Heart right ventricle (tissue), 16 donors: ENCODE results near the gene AREL1. TPM values are rescaled to one million over a fixed set of nuclear protein-coding genes. Genes with fewer than 3 reads are reported as not detected.

Experiments
- ATAC-seq, 8 donors: fragments of 200-7000 bp; cut with Tn5 transposase; one replicate each; pipeline ENCODE4 v1.9.1; 2020; ENCODE audit warnings: mild to moderate bottlenecking in 8 of 8, moderate library complexity in 8 of 8, moderate number of reproducible peaks in 1 of 8
- DNase-seq, 2 donors: peaks; one replicate each; pipeline ENCODE4 v3.0.0-alpha.2; 2020
- H3K27ac ChIP-seq, 10 donors: fragments of 200-600 bp; sonication (generic) in 2 of 10; one replicate each; pipeline versions ENCODE4 v1.5.0 to v1.8.0; 2020 to 2022; ENCODE audit warnings: mild to moderate bottlenecking in 3 of 10
- H3K27me3 ChIP-seq, 7 donors: fragments of 200-600 bp; one replicate each; pipeline ENCODE4 v1.8.0; 2021 to 2022; ENCODE audit warnings: mild to moderate bottlenecking in 2 of 7
- H3K36me3 ChIP-seq, 9 donors: fragments of 200-600 bp; sonication (generic) in 1 of 9; one replicate each; pipeline versions ENCODE4 v1.5.0 to v1.8.0; 2020 to 2022; ENCODE audit warnings: mild to moderate bottlenecking in 2 of 9
- H3K4me1 ChIP-seq, 9 donors: fragments of 200-600 bp; sonication (generic) in 1 of 9; one replicate each; pipeline versions ENCODE4 v1.5.0 to v1.8.0; 2020 to 2022; ENCODE audit warnings: mild to moderate bottlenecking in 4 of 9
- H3K4me3 ChIP-seq, 10 donors: fragments of 200-600 bp; sonication (generic) in 2 of 10; one replicate each; pipeline versions ENCODE4 v1.5.0 to v1.8.0; 2020 to 2022; ENCODE audit warnings: mild to moderate bottlenecking in 7 of 10, moderate library complexity in 2 of 10
- H3K9me3 ChIP-seq, 11 donors: fragments of 200-600 bp in 10 of 11; sonication (generic) in 2 of 11; one replicate each; pipeline versions ENCODE4 v1.5.0 to v1.8.0; 2013 to 2022; ENCODE audit warnings: mild to moderate bottlenecking in 2 of 11, control low read depth in 1 of 11, moderate library complexity in 1 of 11
- WGBS, 2 donors: extraction: QIAGEN DNeasy Blood & Tissue Kit; methylation state at CpG; one replicate each; pipeline ENCODE4 v1.1.7; 2013; ENCODE audit warnings: inconsistent platforms in 1 of 2; 5-methylcytosine and 5-hydroxymethylcytosine counted together
- intact Hi-C, 10 donors: fragments of 100-400 bp; cut with DNase I; formaldehyde crosslinking; loops; one replicate each; pipeline versions ENCODE4 v1.11.1 to v1.14.2; 2022
- polyA plus RNA-seq, 2 donors: library from polyadenylated mRNA; stranded (reverse); fragments of 200-250 nt; gene quantifications; one replicate each; pipeline ENCODE4 v1.2.3, GENCODE V29; 2013
- total RNA-seq, 10 donors: library from RNA; stranded (reverse); fragmentation: NEBNext Ultra II Directional in 3 of 10; extraction: Animal tissue kit (Norgen Biotek cat#: 25700) in 3 of 10; gene quantifications; one replicate each; pipeline versions ENCODE4 v1.2.1 to v1.2.4, GENCODE V29; 2021 to 2023
- TF ChIP-seq, protein P1 (sequence below), 9 donors: fragments of 200-600 bp; sonication (generic) in 2 of 9; IDR thresholded peaks; one replicate each; pipeline versions ENCODE4 v1.5.0 to v1.8.0; 2021 to 2022; ENCODE audit warnings: antibody characterized with exemption in 9 of 9, mild to moderate bottlenecking in 5 of 9, moderate library complexity in 1 of 9
- donor health status: Arrhythmogenic right ventricular cardiomyopathy.
- donor health status: ischemic (EF 13 %, LVEDD 7.1; RV severe dilation, severe dysfunction).
- donor health status: healthy with polysubstance abuse.
- donor health status: DM: no; HTN: yes; CAD: no.
- donor health status: DM: no; HTN: no; CAD: no.
- donor health status: ischemic (EF 25% LVEDD 6.9; RV normal size, moderate dysfunction).
- donor health status: ischemic (EF 25% LVEDD 5.7; RV mildly dilated, moderate dysfunction).
- donor health status: healthy.
- donor health status: DM: yes; HTN: yes; CAD: no.
- donor health status: Ischemic cardiomyopathy.
- donor health status: ischemic (EF 35%, LVEDD 5.7; RV mildly dilated, moderate dysfunction).
- donor health status: nonischemic (EF 11% LVEDD 7.7; RV severe dilation, severe dysfunction).
- donor health status: DM: yes; HTN: yes; CAD: no.
- donor health status: PGD.
- donor health status: ischemic (EF 29% LVEDD 5.4; RV normal size, mild dysfunction).
- donor health status: nonischemic (EF 23%, LVEDD 6.1; RV moderate dilation, normal function).

The AREL1 gene
- total and polyA plus RNA-seq, 12 donors, result 8.8 to 27.2 (median 20.7) TPM

DNA sequence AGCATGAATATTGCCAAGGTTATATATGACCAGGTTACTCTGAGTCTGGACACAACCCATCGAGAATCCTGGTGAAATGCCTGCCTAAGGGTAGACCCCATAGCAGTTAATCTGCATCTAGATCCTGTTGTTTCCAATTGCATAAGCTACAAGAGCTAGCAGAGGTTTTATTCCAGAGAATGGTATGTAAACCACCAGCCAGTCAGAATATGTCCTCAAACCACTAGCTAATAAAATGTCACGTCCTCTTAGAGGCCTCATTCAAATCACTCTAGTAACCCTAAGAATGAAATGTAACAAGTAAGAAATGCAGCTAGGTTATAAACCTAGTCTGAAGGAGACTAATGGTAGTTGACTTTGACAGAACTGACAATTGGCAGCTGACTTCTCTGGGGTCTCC, 41.3 kb upstream of the AREL1 start:
- 79 to 92% methylated on average over 2 of the region's 2 CpGs for WGBS, 2 donors
- H3K36me3 ChIP-seq, result no peaks in the 10 kb centered on the region
- no peak for DNase-seq
- no peak overlapping the region for H3K4me3 ChIP-seq
- ATAC-seq, result no peak
- peaks cover 0 to 19% (median 5%) of the 10 kb centered on the region in 11 donors for H3K9me3 ChIP-seq
- no peaks in the 10 kb centered on the region for H3K4me1 ChIP-seq
- TF ChIP-seq, protein P1, sequence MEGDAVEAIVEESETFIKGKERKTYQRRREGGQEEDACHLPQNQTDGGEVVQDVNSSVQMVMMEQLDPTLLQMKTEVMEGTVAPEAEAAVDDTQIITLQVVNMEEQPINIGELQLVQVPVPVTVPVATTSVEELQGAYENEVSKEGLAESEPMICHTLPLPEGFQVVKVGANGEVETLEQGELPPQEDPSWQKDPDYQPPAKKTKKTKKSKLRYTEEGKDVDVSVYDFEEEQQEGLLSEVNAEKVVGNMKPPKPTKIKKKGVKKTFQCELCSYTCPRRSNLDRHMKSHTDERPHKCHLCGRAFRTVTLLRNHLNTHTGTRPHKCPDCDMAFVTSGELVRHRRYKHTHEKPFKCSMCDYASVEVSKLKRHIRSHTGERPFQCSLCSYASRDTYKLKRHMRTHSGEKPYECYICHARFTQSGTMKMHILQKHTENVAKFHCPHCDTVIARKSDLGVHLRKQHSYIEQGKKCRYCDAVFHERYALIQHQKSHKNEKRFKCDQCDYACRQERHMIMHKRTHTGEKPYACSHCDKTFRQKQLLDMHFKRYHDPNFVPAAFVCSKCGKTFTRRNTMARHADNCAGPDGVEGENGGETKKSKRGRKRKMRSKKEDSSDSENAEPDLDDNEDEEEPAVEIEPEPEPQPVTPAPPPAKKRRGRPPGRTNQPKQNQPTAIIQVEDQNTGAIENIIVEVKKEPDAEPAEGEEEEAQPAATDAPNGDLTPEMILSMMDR (IDR thresholded peaks at IDR 0.05), result no peak
- intact Hi-C loops, result no loop called here
- H3K27ac ChIP-seq, result no peak overlapping the region
- H3K27me3 ChIP-seq, result no peaks in the 10 kb centered on the region

DNA sequence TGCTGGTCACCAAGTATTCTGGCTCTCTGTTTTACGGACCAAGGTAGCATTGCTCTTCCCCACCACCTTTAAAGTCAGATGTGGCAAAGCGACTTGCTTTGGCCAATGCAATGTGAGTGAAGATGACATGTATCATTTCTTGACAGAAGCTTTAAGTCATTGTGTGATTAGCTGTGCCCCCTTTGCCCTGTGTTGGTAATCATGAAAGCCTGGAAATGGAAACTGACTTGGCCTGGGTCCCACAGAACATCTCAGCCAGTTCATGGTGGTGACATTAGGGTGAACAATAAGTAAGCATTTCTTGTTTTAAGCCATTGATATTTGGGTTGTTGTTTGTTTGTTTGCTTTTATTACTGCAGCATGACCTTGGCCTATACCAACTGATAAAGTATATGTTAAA, 34.4 kb upstream of the AREL1 start:
- Histone ChIP-seq H3K27ac (no peak overlapping the region), H3K27me3 (no peaks in the 10 kb centered on the region), H3K4me3 (no peak overlapping the region), H3K36me3 (no peaks in the 10 kb centered on the region), H3K9me3 (peaks cover 0 to 6% (median 0%) of the 10 kb centered on the region in 11 donors), H3K4me1 (no peaks in the 10 kb centered on the region)
- TF ChIP-seq, protein P1 (IDR thresholded peaks at IDR 0.05), result no peak
- intact Hi-C loops, result no loop called here
- ATAC-seq, result no peak
- no peak for DNase-seq
- WGBS, 2 donors, result 87 to 91% methylated on average over 2 of the region's 2 CpGs

DNA sequence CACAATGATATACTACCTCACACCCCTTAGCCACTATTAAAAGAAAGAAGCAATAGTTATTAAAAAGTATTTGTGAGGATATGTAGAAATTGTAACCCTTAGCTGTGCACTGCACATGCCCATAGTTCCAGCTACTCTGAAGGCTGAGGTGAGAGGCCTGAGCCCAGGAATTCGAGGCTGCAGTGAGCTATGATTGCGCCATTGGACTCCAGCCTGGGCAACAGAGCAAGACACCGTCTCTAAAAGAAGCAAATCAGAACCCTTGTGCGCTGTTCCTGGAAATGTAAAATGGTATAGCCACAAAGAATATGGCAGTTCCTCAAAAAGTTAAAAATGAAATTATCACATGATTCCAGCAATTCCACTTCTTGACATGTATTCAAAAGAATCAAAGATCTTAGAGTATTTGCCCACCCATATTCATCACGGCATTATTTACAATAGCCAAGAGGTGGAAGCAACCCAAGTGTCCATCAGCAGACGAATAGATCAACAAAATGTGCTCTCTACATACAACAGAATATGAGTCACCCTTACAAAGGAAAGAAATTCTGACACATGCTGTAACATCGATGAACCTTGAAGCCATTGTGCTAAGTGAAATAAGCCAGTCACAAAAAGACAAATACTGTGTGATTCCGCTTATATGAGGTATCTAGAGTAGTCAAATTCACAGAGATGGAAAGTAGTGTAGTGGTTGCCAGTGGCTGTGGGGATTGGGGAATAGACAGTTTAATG, 26.6 kb upstream of the AREL1 start:
- Histone ChIP-seq H3K4me3 (no peak overlapping the region), H3K27me3 (no peaks in the 10 kb centered on the region), H3K36me3 (peaks cover 0 to 51% (median 20%) of the 10 kb centered on the region in 9 donors), H3K9me3 (no peaks in the 10 kb centered on the region), H3K27ac (no peak overlapping the region), H3K4me1 (no peaks in the 10 kb centered on the region)
- intact Hi-C loops, result no loop called here
- DNase-seq (no peak), ATAC-seq (no peak)
- WGBS, 2 donors, result 94 to 98% methylated on average over 8 of the region's 8 CpGs
- TF ChIP-seq, protein P1 (IDR thresholded peaks at IDR 0.05), result no peak

DNA sequence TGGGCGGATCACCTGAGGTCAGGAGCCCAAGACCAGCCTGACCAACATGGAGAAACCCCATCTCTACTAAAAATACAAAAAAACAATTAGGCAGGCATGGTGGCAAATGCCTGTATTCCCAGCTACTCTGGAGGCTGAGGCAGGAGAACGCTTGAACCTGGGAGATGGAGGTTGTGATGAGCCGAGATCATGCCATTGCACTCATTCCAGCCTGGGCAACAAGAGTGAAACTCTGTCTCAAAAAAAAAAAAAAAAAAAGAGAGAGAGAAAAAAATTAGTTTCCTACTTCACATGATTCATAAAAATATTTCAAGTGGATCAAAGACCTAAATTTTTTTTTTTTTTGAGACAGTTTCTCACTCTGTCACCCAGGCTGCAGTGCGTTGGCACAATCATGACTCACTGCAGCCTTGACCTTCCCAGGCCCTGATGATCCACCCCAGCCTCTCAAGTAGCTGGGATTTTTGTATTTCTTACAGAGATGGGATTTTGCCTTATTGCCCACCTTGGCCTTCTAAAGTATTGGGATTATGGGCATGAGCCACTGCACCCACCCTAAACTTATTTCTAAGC, 25.0 kb upstream of the AREL1 start:
- no peak overlapping the region for H3K4me3 ChIP-seq
- peaks cover 0 to 68% (median 36%) of the 10 kb centered on the region in 9 donors for H3K36me3 ChIP-seq
- H3K27me3 ChIP-seq, result no peaks in the 10 kb centered on the region
- DNase-seq, result no peak
- no peaks in the 10 kb centered on the region for H3K4me1 ChIP-seq
- 95 to 97% methylated on average over 4 of the region's 4 CpGs for WGBS, 2 donors
- intact Hi-C loops, result no loop called here
- TF ChIP-seq, protein P1 (IDR thresholded peaks at IDR 0.05), result no peak
- no peaks in the 10 kb centered on the region for H3K9me3 ChIP-seq
- no peak for ATAC-seq
- H3K27ac ChIP-seq, result no peak overlapping the region
